ENCODE data around the gene TTYH1. TPM values are rescaled to one million over a fixed set of nuclear protein-coding genes. Genes with fewer than 3 reads are reported as not detected.
A peak's percentile ranks its signal among the peaks of the same experiment; 100 is the strongest.
"Not testable (repeated sequence)": the region's sequence is repeated elsewhere in the genome, so short reads cannot be mapped to it uniquely, and the experiment has no call there.

Gene TTYH1
- under 1 TPM in 5 of 6 experiments, not detected in 1; 0.30 to 0.93 (median 0.35) TPM for total RNA-seq
- long read RNA-seq: 0 reads

DNA sequence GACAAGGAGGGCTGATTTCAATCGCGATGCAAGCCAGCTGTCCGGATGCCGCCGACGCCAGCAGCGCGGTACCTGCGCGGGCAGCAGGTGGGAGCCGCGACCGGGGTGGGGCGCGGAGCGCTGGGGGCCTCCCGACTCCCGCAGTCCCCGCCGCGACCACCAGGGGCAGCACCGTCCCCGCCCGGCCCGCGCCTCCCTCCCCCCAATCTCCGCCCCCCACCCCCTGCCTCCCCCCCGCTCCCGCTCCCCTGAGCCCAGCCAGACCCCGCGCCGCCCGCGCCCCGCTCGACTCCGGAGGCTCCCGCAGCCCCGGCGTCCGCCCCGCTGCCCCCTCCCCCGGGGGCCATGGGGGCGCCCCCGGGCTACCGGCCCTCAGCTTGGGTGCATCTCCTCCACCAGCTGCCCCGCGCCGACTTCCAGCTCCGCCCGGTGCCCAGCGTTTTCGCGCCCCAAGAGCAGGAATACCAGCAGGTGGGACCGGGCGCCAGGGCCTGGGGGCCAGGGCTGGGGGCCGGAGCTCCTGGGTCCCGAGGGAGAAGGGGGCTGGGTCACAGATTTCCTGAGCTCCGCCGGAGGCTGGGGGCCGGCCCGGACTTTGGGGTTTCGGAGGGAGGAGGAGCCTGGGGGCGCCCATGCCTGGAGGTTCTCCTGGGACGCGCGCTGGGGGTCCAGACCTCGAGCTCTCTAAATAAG lies at the start of gene TTYH1:
TTYH1 (plus strand) TSS at position 257 of the 693 bp plus-strand sequence; CDS start at position 346, 89 bp downstream.
- H3K27ac ChIP-seq: no peak within 1 kb of the TSS

DNA sequence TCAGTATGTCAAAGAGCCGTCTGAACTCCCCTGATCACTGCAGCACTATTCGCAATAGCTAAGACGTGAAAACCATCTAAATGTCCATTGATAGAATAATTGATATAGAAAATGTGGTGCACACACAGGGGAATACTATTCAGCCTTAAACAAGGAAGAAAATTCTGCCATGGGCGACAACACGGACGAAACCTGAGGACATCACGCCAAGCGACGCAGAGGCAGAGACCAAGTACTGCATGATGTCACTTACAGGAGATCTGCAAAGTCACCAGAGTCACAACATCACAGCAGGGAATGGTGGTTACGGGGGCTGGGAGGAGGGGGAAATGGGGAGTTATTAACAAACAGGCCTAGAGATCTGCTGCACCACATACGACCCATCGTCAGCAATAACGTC lies 49.5 kb upstream of the TTYH1 start:
- H3K4me3 ChIP-seq; H3K27me3 ChIP-seq; intact Hi-C loops (cut with DNase I); H3K27ac ChIP-seq; H3K9me3 ChIP-seq; DNase-seq; ATAC-seq; H3K4me1 ChIP-seq; H3K36me3 ChIP-seq: not testable (repeated sequence)
- WGBS (ENCODE audit: insufficient coverage, low coverage, low lambda C conversion rate, missing lambda C conversion rate): 62% methylated on average over 7 of the region's 13 CpGs

More for the DNA sequence above, at the start of gene TTYH1:
- no peak for ATAC-seq
- WGBS (ENCODE audit: insufficient coverage, low coverage, low lambda C conversion rate, missing lambda C conversion rate): 0% methylated on average over 1 of the region's 68 CpGs
- no peaks in the 10 kb centered on the region for H3K36me3 ChIP-seq
- no peak within 1 kb of the TSS for H3K4me3 ChIP-seq
- no peaks in the 10 kb centered on the region for H3K9me3 ChIP-seq
- no peak for TF ChIP-seq POLR2A (IDR thresholded peaks at IDR 0.05)
- TF ChIP-seq, protein P1, sequence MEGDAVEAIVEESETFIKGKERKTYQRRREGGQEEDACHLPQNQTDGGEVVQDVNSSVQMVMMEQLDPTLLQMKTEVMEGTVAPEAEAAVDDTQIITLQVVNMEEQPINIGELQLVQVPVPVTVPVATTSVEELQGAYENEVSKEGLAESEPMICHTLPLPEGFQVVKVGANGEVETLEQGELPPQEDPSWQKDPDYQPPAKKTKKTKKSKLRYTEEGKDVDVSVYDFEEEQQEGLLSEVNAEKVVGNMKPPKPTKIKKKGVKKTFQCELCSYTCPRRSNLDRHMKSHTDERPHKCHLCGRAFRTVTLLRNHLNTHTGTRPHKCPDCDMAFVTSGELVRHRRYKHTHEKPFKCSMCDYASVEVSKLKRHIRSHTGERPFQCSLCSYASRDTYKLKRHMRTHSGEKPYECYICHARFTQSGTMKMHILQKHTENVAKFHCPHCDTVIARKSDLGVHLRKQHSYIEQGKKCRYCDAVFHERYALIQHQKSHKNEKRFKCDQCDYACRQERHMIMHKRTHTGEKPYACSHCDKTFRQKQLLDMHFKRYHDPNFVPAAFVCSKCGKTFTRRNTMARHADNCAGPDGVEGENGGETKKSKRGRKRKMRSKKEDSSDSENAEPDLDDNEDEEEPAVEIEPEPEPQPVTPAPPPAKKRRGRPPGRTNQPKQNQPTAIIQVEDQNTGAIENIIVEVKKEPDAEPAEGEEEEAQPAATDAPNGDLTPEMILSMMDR (IDR thresholded peaks at IDR 0.05): peak in 3 of 4 donors; percentile 8 to 23 (median 11)
- H3K27me3 ChIP-seq: no peaks in the 10 kb centered on the region
- DNase-seq: no peak
- intact Hi-C loops (cut with DNase I): no loop called here
- no peaks in the 10 kb centered on the region for H3K4me1 ChIP-seq

DNA sequence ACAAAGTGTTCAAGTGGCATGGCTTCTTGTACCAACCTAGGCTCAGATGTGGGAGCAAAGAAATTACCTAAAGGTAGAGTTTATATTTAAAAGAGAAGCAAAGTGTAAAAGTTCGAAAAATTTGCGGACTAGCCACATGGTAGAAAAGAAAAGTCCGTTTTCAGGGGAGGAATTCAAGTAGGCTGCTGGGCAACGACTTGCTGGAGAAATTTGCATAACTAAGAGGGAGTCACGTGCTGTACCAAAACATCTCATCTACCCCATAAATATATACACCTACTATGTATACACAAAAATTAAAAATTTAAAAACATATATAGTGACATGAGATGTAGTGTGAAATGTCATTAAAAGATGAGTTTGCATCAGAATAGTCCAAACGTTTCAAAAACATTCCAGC lies 48.5 kb upstream of the TTYH1 start:
- Histone ChIP-seq H3K36me3 (no peaks in the 10 kb centered on the region), H3K27me3 (no peaks in the 10 kb centered on the region), H3K4me3 (no peak overlapping the region), H3K27ac (no peak overlapping the region), H3K4me1 (no peaks in the 10 kb centered on the region), H3K9me3 (no peaks in the 10 kb centered on the region)
- 42% methylated on average over 6 of the region's 6 CpGs for WGBS (ENCODE audit: insufficient coverage, low coverage, low lambda C conversion rate, missing lambda C conversion rate)
- TF ChIP-seq, protein P1 (IDR thresholded peaks at IDR 0.05): no peak
- no peak for TF ChIP-seq POLR2A (IDR thresholded peaks at IDR 0.05)
- ATAC-seq (no peak), DNase-seq (no peak)
- intact Hi-C loops (cut with DNase I): no loop called here

DNA sequence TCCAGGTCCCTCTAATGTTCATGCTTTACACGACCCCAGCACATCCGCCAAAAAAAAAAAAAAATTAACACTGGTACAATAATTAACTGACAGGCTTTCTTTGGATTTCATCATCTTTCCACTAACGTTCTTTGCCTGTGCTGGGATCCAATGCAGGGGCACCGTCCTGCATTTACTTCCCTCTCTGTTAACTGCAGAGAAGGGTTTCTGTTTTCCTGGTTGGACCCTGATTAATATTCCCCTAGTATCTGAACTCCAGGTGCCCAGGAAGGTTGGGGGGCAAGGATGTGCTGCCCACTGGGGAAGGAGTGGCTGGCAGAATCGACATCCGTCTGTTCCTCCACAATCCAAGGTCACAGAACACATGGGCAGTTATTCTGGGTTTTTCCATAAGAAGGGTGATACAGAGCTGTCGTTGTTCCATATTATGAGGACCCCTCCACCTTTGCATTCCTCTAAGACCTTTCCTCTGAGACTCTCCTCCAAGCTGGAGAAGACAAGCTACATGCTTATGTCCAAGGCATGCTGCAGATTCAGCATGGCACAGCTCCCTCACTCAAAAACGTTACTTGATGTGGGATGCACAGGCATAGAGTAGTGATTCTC lies 46.1 kb upstream of the TTYH1 start:
- no peaks in the 10 kb centered on the region for H3K9me3 ChIP-seq
- no peaks in the 10 kb centered on the region for H3K36me3 ChIP-seq
- no peaks in the 10 kb centered on the region for H3K4me1 ChIP-seq
- no peaks in the 10 kb centered on the region for H3K27me3 ChIP-seq
- intact Hi-C loops (cut with DNase I): no loop called here
- no peak overlapping the region for H3K4me3 ChIP-seq
- TF ChIP-seq, protein P1 (IDR thresholded peaks at IDR 0.05): no peak
- no peak for TF ChIP-seq POLR2A (IDR thresholded peaks at IDR 0.05)
- no peak for DNase-seq
- no peak for ATAC-seq
- H3K27ac ChIP-seq: no peak overlapping the region
- WGBS (ENCODE audit: insufficient coverage, low coverage, low lambda C conversion rate, missing lambda C conversion rate): 18% methylated on average over 6 of the region's 8 CpGs

DNA sequence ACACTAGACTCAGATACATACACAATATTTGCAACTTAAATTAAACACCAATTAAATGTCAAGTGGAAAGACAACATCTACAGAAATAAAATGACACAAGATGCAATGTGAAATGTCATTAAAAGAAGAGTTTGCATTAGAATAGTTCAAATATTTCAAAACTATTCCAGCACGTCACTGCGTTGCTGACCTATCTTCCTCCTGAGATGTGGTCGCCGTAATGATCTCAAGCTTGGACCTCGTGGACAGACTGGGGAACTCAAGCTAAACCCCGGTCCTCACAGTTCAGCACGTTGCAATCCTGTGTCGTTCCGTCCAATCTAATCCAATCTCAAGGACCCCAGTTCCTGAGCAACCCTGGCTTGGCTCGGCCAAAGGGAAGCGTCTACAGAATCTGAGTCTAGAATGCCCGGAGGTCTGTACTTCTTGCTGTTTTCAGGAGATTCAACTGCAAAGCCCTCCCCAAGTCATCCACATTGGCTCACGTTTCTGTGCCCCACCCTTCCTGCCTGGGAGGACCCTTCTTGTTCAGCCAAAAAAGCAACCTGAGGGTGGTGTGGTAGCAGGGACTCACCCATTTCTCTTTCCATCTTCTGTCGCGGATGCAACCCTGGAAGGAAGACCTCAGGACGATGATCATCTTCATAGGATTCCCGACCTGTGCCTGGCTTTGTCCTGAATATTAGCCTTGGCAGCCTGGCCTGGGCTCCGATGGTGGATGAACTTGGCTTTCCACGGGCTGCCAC lies 45.4 kb upstream of the TTYH1 start:
- H3K4me3 ChIP-seq; H3K9me3 ChIP-seq; H3K36me3 ChIP-seq; H3K27ac ChIP-seq; H3K4me1 ChIP-seq; intact Hi-C loops (cut with DNase I); H3K27me3 ChIP-seq; DNase-seq: not testable (repeated sequence)
- 44% methylated on average over 8 of the region's 19 CpGs for WGBS (ENCODE audit: insufficient coverage, low coverage, low lambda C conversion rate, missing lambda C conversion rate)
- ATAC-seq: peak in 2 of 4 donors; percentile 36 to 43

DNA sequence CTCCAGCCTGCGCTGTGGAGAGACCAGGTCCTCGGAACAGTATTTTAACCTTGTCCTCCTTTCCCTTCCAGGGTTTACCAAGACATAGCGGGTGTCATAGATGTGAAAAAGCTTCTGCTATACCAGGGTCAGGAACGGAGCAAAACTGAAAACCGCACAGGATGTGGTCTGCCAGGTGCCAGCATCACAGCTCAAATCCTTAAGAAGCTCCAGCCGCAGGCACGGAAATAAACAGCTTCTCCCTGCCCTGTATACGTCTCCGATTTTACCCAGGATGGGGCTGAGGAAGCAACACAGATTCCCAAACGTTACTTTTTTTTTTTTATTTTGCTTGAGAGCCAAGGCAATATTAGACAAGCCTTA lies 44.8 kb upstream of the TTYH1 start:
- DNase-seq; H3K4me1 ChIP-seq; H3K27me3 ChIP-seq; H3K9me3 ChIP-seq; H3K27ac ChIP-seq; H3K4me3 ChIP-seq; H3K36me3 ChIP-seq; intact Hi-C loops (cut with DNase I): not testable (repeated sequence)
- WGBS (ENCODE audit: insufficient coverage, low coverage, low lambda C conversion rate, missing lambda C conversion rate): 56% methylated on average over 7 of the region's 10 CpGs
- peak in 3 of 4 donors; percentile 9 to 29 (median 23) for ATAC-seq

DNA sequence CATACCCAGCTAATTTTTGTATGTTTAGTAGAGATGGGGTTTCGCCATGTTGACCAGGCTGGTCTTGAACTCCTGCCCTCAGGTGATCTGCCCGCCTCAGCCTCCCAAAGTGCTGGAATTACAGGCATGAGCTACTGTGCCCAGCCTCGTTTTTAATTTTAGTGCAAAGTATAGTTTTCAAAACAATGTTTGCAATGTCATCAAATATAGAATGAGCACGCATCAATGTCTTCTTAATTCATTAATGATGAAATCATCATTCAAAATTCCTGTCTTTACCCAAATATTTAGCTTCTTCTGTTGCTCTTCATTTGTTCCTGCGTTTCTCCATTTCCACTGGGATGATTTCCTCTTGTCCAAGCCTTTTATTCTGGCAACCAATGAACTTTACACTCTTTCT lies 43.8 kb upstream of the TTYH1 start:
- H3K36me3 ChIP-seq; H3K27ac ChIP-seq; ATAC-seq; H3K27me3 ChIP-seq; H3K9me3 ChIP-seq; H3K4me1 ChIP-seq; DNase-seq; H3K4me3 ChIP-seq; intact Hi-C loops (cut with DNase I): not testable (repeated sequence)
- 58% methylated on average over 5 of the region's 5 CpGs for WGBS (ENCODE audit: insufficient coverage, low coverage, low lambda C conversion rate, missing lambda C conversion rate)
